ACC112 (cell line): ENCODE results near the gene KLHL15.
"Not testable (repeated sequence)": the region's sequence is repeated elsewhere in the genome, so short reads cannot be mapped to it uniquely, and the experiment has no call there.

Experiments
- H2AFZ ChIP-seq: fragments of 200-600 bp; sonication (generic); one replicate; pipeline ENCODE4 v1.6.0; 2017; ENCODE audit warnings: antibody characterized with exemption, low read length; ENCODE audit not compliant: unreplicated experiment
- H3K27ac ChIP-seq: fragments of 200-600 bp; sonication (generic); 2 replicates; pipeline ENCODE4 v1.5.1; 2014; ENCODE audit warnings: low read depth, mild to moderate bottlenecking, antibody characterized with exemption, low read length, moderate library complexity
- H3K27me3 ChIP-seq: fragments of 200-600 bp; sonication (generic); 2 replicates; pipeline ENCODE4 v1.6.1; 2014; ENCODE audit warnings: mild to moderate bottlenecking, antibody characterized with exemption, low read length, moderate library complexity, mixed read lengths; ENCODE audit not compliant: insufficient read depth
- H3K36me3 ChIP-seq: fragments of 200-600 bp; sonication (generic); 2 replicates; pipeline ENCODE4 v1.6.1; 2016; ENCODE audit warnings: mild to moderate bottlenecking, antibody characterized with exemption, low read length, moderate library complexity, mixed read lengths; ENCODE audit not compliant: insufficient read depth
- H3K4me1 ChIP-seq: fragments of 200-600 bp; sonication (generic); one replicate; pipeline ENCODE4 v1.6.1; 2016; ENCODE audit warnings: low read length, mixed read lengths; ENCODE audit not compliant: insufficient read depth, unreplicated experiment, control insufficient read depth
- H3K4me3 ChIP-seq: fragments of 200-600 bp; sonication (generic); 2 replicates; pipeline ENCODE4 v1.5.1; 2014; ENCODE audit warnings: mild to moderate bottlenecking, low read depth, low read length
- H3K79me2 ChIP-seq: fragments of 200-600 bp; sonication (generic); one replicate; pipeline ENCODE4 v1.6.0; 2016; ENCODE audit warnings: low read length; ENCODE audit not compliant: control insufficient read depth, unreplicated experiment, insufficient read depth

Gene KLHL15

GRCh38 chrX:24027086-24027485 lies at the start of gene KLHL15:
Gene KLHL15 (minus strand): TSS chrX:24027186. CDS start chrX:24006693, 20,493 bp downstream.
- peak within 1 kb of the TSS; percentile 100 for H3K27ac ChIP-seq

GRCh38 chrX:24069877-24070276 lies 42.9 kb upstream of the KLHL15 start:
- H2AFZ ChIP-seq: no peak overlapping the region
- H3K4me3 ChIP-seq: no peak overlapping the region
- H3K27me3 ChIP-seq: no peaks in the 10 kb centered on the region
- no peaks in the 10 kb centered on the region for H3K4me1 ChIP-seq
- peaks cover 22% of the 10 kb centered on the region for H3K79me2 ChIP-seq
- peaks cover 34% of the 10 kb centered on the region for H3K36me3 ChIP-seq
- H3K27ac ChIP-seq: no peak overlapping the region

More at GRCh38 chrX:24027086-24027485, at the start of gene KLHL15:
- Histone ChIP-seq H3K4me3 (peak within 1 kb of the TSS; percentile 100), H3K27me3 (no peaks in the 10 kb centered on the region), H3K36me3 (no peaks in the 10 kb centered on the region; the same call in 1 of the 2 replicates), H3K79me2 (peaks cover 29% of the 10 kb centered on the region), H3K4me1 (peaks cover 8% of the 10 kb centered on the region), H2AFZ (peak within 1 kb of the TSS; percentile 85)

GRCh38 chrX:24063488-24063887 lies 36.5 kb upstream of the KLHL15 start:
- no peak overlapping the region for H3K27ac ChIP-seq
- peaks cover 61% of the 10 kb centered on the region for H3K79me2 ChIP-seq
- H3K27me3 ChIP-seq: no peaks in the 10 kb centered on the region
- no peak overlapping the region for H2AFZ ChIP-seq
- H3K4me1 ChIP-seq: peaks cover 4% of the 10 kb centered on the region
- H3K4me3 ChIP-seq: no peak overlapping the region
- H3K36me3 ChIP-seq: peaks cover 52% of the 10 kb centered on the region

GRCh38 chrX:24055043-24055356 lies 28.0 kb upstream of the KLHL15 start:
- Histone ChIP-seq H3K36me3 (peaks cover 21% of the 10 kb centered on the region), H2AFZ (peak overlapping the region; percentile 72), H3K79me2 (peaks cover 27% of the 10 kb centered on the region), H3K4me1 (peaks cover 11% of the 10 kb centered on the region), H3K27ac (no peak overlapping the region; the same call in 1 of the 2 replicates), H3K27me3 (no peaks in the 10 kb centered on the region), H3K4me3 (no peak overlapping the region)

GRCh38 chrX:24054182-24055042 lies 27.4 kb upstream of the KLHL15 start, which contains the start of gene EIF2S3:
Gene EIF2S3 (plus strand): TSS chrX:24054956. CDS start chrX:24054969, 13 bp downstream.
- no peaks in the 10 kb centered on the region for H3K27me3 ChIP-seq
- peaks cover 9% of the 10 kb centered on the region for H3K4me1 ChIP-seq
- no peak within 1 kb of the TSS for H3K4me3 ChIP-seq
- peak within 1 kb of the TSS; percentile 79 for H2AFZ ChIP-seq
- peaks cover 22% of the 10 kb centered on the region for H3K79me2 ChIP-seq
- H3K27ac ChIP-seq: no peak within 1 kb of the TSS; the same call in 1 of the 2 replicates
- H3K36me3 ChIP-seq: peaks cover 16% of the 10 kb centered on the region

- H3K4me1 ChIP-seq, H3K36me3 ChIP-seq, H3K27me3 ChIP-seq, H3K27ac ChIP-seq, H3K4me3 ChIP-seq, H2AFZ ChIP-seq, H3K79me2 ChIP-seq: not testable (repeated sequence)
These were observed 23.7 kb upstream of the KLHL15 start for GRCh38 chrX:24050522-24051318.

- not testable (repeated sequence) for H3K4me1 ChIP-seq, H2AFZ ChIP-seq, H3K27ac ChIP-seq, H3K4me3 ChIP-seq, H3K36me3 ChIP-seq, H3K27me3 ChIP-seq, H3K79me2 ChIP-seq
These were observed 22.7 kb upstream of the KLHL15 start for GRCh38 chrX:24049643-24050042.

- not testable (repeated sequence) for H2AFZ ChIP-seq, H3K4me1 ChIP-seq, H3K27ac ChIP-seq, H3K4me3 ChIP-seq, H3K27me3 ChIP-seq, H3K36me3 ChIP-seq, H3K79me2 ChIP-seq
These were observed 19.1 kb upstream of the KLHL15 start for GRCh38 chrX:24046060-24046459.

GRCh38 chrX:24037729-24038128 lies 10.7 kb upstream of the KLHL15 start:
- Histone ChIP-seq H3K36me3 (no peaks in the 10 kb centered on the region), H3K79me2 (no peaks in the 10 kb centered on the region), H3K4me3 (no peak overlapping the region), H3K27me3 (no peaks in the 10 kb centered on the region), H3K27ac (no peak overlapping the region), H3K4me1 (no peaks in the 10 kb centered on the region), H2AFZ (no peak overlapping the region)

GRCh38 chrX:24034485-24034884 lies 7.5 kb upstream of the KLHL15 start:
- Histone ChIP-seq H3K4me3 (no peak overlapping the region), H3K27me3 (no peaks in the 10 kb centered on the region), H3K36me3 (no peaks in the 10 kb centered on the region)

More at GRCh38 chrX:24034485-24034884, 7.5 kb upstream of the KLHL15 start:
- Histone ChIP-seq H3K79me2 (no peaks in the 10 kb centered on the region), H2AFZ (no peak overlapping the region), H3K27ac (no peak overlapping the region), H3K4me1 (no peaks in the 10 kb centered on the region)
